ENCODE results near the gene PTAFR.
A peak's percentile ranks its signal among the peaks of the same experiment; 100 is the strongest.
"Not testable (repeated sequence)": the region's sequence is repeated elsewhere in the genome, so short reads cannot be mapped to it uniquely, and the experiment has no call there.

The PTAFR gene

GRCh38 chr1:28144203-28145135 is 32.0 kb downstream of the PTAFR start:
- Mint-ChIP-seq H3K4me1 (peaks cover 31 to 39% of the 10 kb centered on the region in 2 donors), H3K27me3 (peaks cover 0 to 2% of the 10 kb centered on the region in 2 donors), H3K4me3 (peak overlapping the region; percentile 28 to 42), H3K9me3 (no peaks in the 10 kb centered on the region), H3K27ac (peak overlapping the region; percentile 42), H3K36me3 (no peaks in the 10 kb centered on the region)
- DNase-seq (peak; percentile 45), ATAC-seq (replicated peaks) (peak; percentile 98 to 100)

- Mint-ChIP-seq H3K4me3 (no peak overlapping the region), H3K27ac (peak overlapping the region; percentile 71), H3K36me3 (no peaks in the 10 kb centered on the region), H3K27me3 (peaks cover 0 to 9% of the 10 kb centered on the region in 2 donors), H3K9me3 (peaks cover 0 to 1% of the 10 kb centered on the region in 2 donors), H3K4me1 (peaks cover 37 to 47% of the 10 kb centered on the region in 2 donors)
- no peak for DNase-seq
- no peak for ATAC-seq (replicated peaks)
These were observed 32.8 kb downstream of the PTAFR start for GRCh38 chr1:28143496-28144202.

GRCh38 chr1:28141685-28142084 is 34.8 kb downstream of the PTAFR start:
- H3K36me3 Mint-ChIP-seq = no peaks in the 10 kb centered on the region
- H3K4me3 Mint-ChIP-seq = no peak overlapping the region
- no peak overlapping the region for H3K27ac Mint-ChIP-seq
- H3K9me3 Mint-ChIP-seq = peaks cover 0 to 1% of the 10 kb centered on the region in 2 donors
- DNase-seq (no peak), ATAC-seq (replicated peaks) (no peak)
- peaks cover 34 to 45% of the 10 kb centered on the region in 2 donors for H3K4me1 Mint-ChIP-seq
- H3K27me3 Mint-ChIP-seq = peaks cover 0 to 9% of the 10 kb centered on the region in 2 donors

GRCh38 chr1:28139866-28140265 is 36.6 kb downstream of the PTAFR start:
- not testable (repeated sequence) for H3K27ac Mint-ChIP-seq

GRCh38 chr1:28139025-28139712 is 37.3 kb downstream of the PTAFR start:
- H3K27ac Mint-ChIP-seq = peak overlapping the region; percentile 51
- DNase-seq (no peak), ATAC-seq (replicated peaks) (peak; percentile 17 to 27)
- H3K36me3 Mint-ChIP-seq = no peaks in the 10 kb centered on the region
- peaks cover 40 to 60% of the 10 kb centered on the region in 2 donors for H3K4me1 Mint-ChIP-seq
- H3K9me3 Mint-ChIP-seq = peaks cover 0 to 1% of the 10 kb centered on the region in 2 donors
- H3K27me3 Mint-ChIP-seq = peaks cover 0 to 9% of the 10 kb centered on the region in 2 donors
- H3K4me3 Mint-ChIP-seq = peak overlapping the region in 1 of 2 donors; percentile 36

More at GRCh38 chr1:28139866-28140265, 36.6 kb downstream of the PTAFR start:
- H3K4me3 Mint-ChIP-seq; H3K27me3 Mint-ChIP-seq; ATAC-seq (replicated peaks); DNase-seq; H3K36me3 Mint-ChIP-seq; H3K9me3 Mint-ChIP-seq: not testable (repeated sequence)
- H3K4me1 Mint-ChIP-seq = peaks cover 46 to 60% of the 10 kb centered on the region in 2 donors

- DNase-seq (no peak), ATAC-seq (replicated peaks) (no peak)
- Mint-ChIP-seq H3K4me3 (no peak overlapping the region), H3K9me3 (peaks cover 0 to 1% of the 10 kb centered on the region in 2 donors), H3K36me3 (no peaks in the 10 kb centered on the region), H3K27me3 (peaks cover 0 to 9% of the 10 kb centered on the region in 2 donors), H3K27ac (no peak overlapping the region), H3K4me1 (peaks cover 42 to 67% of the 10 kb centered on the region in 2 donors)
These were observed 39.4 kb downstream of the PTAFR start for GRCh38 chr1:28136922-28137613.

GRCh38 chr1:28136169-28136921 is 40.1 kb downstream of the PTAFR start:
- DNase-seq (no peak), ATAC-seq (replicated peaks) (no peak)
- H3K27me3 Mint-ChIP-seq = peaks cover 0 to 9% of the 10 kb centered on the region in 2 donors
- H3K36me3 Mint-ChIP-seq = no peaks in the 10 kb centered on the region
- H3K27ac Mint-ChIP-seq = no peak overlapping the region
- peaks cover 0 to 1% of the 10 kb centered on the region in 2 donors for H3K9me3 Mint-ChIP-seq
- peaks cover 44 to 72% of the 10 kb centered on the region in 2 donors for H3K4me1 Mint-ChIP-seq
- peak overlapping the region in 1 of 2 donors; percentile 29 for H3K4me3 Mint-ChIP-seq

- H3K4me1 Mint-ChIP-seq = peaks cover 44 to 72% of the 10 kb centered on the region in 2 donors
- H3K9me3 Mint-ChIP-seq = peaks cover 0 to 1% of the 10 kb centered on the region in 2 donors
- peaks cover 0 to 9% of the 10 kb centered on the region in 2 donors for H3K27me3 Mint-ChIP-seq
- DNase-seq = no peak
- ATAC-seq (replicated peaks) = peak; percentile 85
- no peaks in the 10 kb centered on the region for H3K36me3 Mint-ChIP-seq
- peak overlapping the region in 1 of 2 donors; percentile 29 for H3K4me3 Mint-ChIP-seq
- no peak overlapping the region for H3K27ac Mint-ChIP-seq
These were observed 40.9 kb downstream of the PTAFR start for GRCh38 chr1:28135371-28136168.

- ATAC-seq (replicated peaks) (no peak), DNase-seq (no peak)
- no peaks in the 10 kb centered on the region for H3K36me3 Mint-ChIP-seq
- H3K27me3 Mint-ChIP-seq = peaks cover 0 to 9% of the 10 kb centered on the region in 2 donors
- no peak overlapping the region for H3K4me3 Mint-ChIP-seq
- peaks cover 0 to 1% of the 10 kb centered on the region in 2 donors for H3K9me3 Mint-ChIP-seq
- peak overlapping the region; percentile 3 for H3K27ac Mint-ChIP-seq
- H3K4me1 Mint-ChIP-seq = peaks cover 41 to 67% of the 10 kb centered on the region in 2 donors
These were observed 41.8 kb downstream of the PTAFR start for GRCh38 chr1:28134651-28135207.

- Mint-ChIP-seq H3K9me3 (no peaks in the 10 kb centered on the region), H3K36me3 (no peaks in the 10 kb centered on the region), H3K4me1 (peaks cover 38 to 63% of the 10 kb centered on the region in 2 donors), H3K4me3 (no peak overlapping the region), H3K27ac (no peak overlapping the region), H3K27me3 (no peaks in the 10 kb centered on the region)
- DNase-seq (no peak), ATAC-seq (replicated peaks) (peak; percentile 13 to 34)
These were observed 44.0 kb downstream of the PTAFR start for GRCh38 chr1:28132171-28133167.

GRCh38 chr1:28130901-28131300 is 45.6 kb downstream of the PTAFR start:
- no peaks in the 10 kb centered on the region for H3K27me3 Mint-ChIP-seq
- H3K4me1 Mint-ChIP-seq = peaks cover 37 to 64% of the 10 kb centered on the region in 2 donors
- ATAC-seq (replicated peaks) (no peak), DNase-seq (no peak)
- H3K9me3 Mint-ChIP-seq = no peaks in the 10 kb centered on the region
- no peaks in the 10 kb centered on the region for H3K36me3 Mint-ChIP-seq
- H3K4me3 Mint-ChIP-seq = no peak overlapping the region
- no peak overlapping the region for H3K27ac Mint-ChIP-seq
